Measurements from ENCODE around the gene SLC39A11.
"Not testable (repeated sequence)": the region's sequence is repeated elsewhere in the genome, so short reads cannot be mapped to it uniquely, and the experiment has no call there.

Gene SLC39A11

GRCh38 chr17:72734613-72735012, 357.9 kb downstream of the SLC39A11 start:
- no peak for DNase-seq

GRCh38 chr17:72733619-72734282, 358.7 kb downstream of the SLC39A11 start:
- no peak for DNase-seq

- DNase-seq = no peak
Observed at GRCh38 chr17:72732893-72733618, 359.4 kb downstream of the SLC39A11 start.

DNA sequence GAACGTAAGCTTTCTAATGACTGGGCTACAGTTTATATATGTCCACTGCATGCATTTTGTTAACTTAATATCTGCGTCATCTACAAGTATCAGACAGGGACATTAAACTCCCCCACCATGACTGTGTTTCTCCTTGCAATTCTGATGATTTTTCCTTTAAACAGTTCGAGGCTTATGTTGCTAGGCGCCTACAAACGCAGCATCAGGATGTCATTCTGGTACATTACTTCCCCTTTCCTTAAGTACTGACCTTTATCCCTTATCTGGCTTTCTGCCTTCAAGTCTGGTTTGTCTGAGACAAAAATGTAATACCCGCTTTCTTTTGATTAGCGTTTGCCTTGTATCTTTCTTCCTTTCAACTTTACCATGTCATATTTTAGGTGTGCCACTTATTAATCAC, 362.4 kb downstream of the SLC39A11 start:
- DNase-seq = no peak

DNA sequence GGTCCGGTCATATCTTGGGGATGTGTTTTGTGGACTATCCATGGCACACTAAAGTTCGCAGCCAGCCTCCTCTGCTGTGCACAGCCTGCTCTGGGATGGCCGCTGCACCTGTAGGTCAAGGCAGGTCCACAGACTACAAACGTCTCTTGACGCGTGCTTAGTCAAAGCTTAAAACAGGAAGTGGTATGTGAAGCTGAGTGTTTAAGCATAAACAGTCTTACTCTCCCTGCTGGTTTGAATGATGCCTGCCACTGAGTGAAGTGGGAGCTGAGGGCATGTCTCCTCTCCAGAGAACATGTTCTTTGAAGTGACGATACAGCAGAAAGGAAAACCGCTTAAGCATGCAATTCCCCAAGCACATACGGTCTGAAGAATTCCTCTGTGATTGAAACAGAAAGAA, 365.6 kb downstream of the SLC39A11 start:
- no peak for DNase-seq

- peak; percentile 75 to 76 for DNase-seq
Observed at GRCh38 chr17:72725433-72726068, 366.9 kb downstream of the SLC39A11 start.

- DNase-seq = no peak
Observed at GRCh38 chr17:72724267-72724666, 368.2 kb downstream of the SLC39A11 start.

- no peak for DNase-seq
Observed at GRCh38 chr17:72723711-72724110, 368.8 kb downstream of the SLC39A11 start.

DNA sequence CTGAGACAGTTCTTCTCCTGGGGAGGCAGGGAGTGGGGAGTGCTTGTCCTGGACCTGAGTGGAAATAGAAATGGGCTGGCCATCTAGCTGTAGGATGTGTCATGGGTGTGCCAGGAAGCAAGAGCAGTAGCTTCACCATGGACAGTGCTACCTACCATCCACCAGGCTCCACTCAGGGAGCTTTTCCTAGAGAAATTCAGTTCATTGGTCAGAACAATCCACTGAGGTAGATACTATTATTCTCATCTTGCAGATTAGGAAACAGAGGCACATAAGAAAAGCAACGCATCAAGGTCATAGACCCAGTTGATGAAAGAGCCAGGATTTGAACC, 372.0 kb downstream of the SLC39A11 start:
- DNase-seq = no peak

DNA sequence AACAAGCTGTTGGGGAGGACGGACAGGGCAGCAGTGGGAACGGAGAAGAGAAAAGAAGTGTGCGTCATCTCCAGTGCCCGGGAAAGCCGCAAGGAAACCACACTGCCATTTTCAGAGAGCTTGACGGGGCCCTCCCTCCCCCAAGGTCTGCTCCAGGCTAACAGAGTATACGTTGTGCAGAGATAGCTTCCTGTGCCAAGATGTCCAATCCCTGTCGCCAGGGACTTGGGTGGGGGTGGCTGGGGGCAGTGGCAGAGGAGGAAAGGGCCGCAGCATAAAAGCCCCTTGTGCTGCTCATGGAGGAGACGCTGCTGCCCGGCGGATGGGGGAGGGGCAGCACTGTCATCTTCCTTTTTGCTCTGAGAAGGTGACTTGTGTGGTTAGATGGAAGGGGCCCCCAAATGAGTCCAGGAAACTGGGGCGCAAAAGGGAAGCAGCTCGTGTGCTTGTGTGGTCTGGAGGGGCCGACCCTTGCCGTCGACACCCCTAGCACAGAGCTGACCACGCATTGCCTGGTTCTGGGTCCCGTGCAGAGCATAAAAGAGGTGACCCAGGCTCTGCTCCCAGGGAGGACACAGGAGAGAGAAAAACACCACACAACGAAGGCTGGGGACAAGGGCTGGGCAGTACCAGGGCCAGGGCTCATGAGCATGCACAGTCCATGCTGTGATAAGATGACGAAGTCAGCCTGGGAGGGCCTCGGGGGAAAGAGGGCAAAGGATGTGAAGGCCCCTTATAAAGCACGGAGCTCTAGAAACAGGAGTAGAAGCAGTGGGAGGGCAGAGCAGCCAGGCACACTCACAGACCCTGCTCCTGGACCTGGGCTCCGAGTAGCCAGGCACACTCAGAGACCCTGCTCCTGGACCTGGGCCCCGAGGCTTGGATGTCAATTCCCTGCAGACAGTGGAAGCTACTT, 372.7 kb downstream of the SLC39A11 start:
- no peak for DNase-seq

GRCh38 chr17:72719206-72719577, 373.3 kb downstream of the SLC39A11 start:
- DNase-seq = no peak

GRCh38 chr17:72717676-72718075, 374.8 kb downstream of the SLC39A11 start:
- no peak for DNase-seq

DNA sequence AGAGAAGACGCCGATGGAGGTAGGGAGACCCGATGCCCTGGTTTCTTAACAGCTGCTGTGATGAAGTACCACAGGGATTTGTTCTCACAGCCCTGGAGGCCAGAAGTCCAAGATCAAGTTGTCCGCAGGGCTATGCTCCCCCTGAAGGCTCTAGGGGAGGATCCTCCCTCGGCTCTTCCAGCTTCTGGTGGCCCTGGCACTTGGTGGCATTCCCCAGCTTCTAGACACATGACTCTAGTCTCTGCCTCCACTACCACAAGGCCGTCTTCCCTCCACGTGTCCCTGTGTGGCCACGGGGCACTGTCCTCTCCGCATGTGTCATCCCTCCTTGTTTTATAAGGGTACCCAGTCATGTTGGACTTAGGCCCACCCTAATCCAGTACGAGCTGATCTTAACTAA, 375.2 kb downstream of the SLC39A11 start:
- DNase-seq = no peak

DNA sequence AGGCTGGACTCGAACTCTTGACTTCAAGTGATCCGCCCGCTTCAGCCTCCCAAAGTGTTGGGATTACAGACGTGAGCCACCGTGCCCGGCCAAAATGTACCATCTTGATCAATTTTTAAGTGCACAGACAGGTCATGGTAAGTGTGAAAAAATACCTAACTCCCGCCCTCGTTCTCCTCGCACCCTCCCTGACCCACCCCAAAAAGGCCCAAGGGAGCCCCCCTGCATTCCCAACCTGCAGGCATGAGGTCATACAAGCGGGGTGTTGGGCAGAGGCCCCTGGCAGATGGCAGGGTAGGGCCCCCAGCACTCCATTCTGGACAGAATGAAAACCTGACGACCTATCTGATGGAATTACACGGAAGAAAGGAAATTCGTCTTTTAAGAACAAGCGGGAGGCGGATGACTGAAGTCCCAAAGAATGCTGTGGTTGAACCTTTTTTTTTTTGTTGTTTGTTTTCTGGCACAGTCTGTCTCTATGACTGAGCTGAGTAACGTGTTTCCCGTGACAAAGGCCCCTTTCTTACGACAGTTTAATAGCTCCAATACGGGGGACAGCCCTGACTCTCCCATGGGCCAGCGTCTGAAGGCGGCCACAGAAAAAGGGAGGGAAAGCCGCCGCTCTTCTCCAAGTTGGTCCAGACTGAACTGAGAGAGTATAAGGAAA, 376.4 kb downstream of the SLC39A11 start:
- DNase-seq = no peak

DNA sequence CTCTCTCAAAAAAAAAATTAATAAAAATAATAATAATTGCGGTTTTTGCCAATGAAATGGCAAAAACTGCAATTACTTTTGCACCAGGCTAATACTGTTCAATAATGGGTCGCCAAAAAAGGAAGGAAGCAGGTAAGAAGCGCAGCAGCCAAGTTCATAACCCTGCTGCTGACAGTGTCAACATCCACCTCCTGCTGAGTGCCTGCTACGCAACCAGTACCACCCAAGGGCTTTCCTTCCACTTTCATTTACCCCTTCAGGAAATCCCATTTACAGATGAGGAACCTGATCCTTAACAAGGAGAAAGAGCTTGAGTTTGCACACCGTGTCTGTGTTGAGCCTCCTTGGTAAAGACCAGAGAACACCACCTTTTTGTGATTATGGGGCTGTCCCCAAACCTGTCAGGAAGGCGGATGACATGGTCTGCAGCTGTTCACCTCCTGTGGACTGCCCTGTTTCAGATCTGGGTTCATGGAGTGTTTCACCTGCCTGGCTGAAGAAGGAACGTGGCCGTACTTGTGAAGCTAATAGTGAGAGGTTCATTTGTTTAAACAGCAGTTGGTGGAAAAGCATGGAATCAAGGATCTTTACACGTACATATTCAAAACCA, 378.0 kb downstream of the SLC39A11 start:
- peak; percentile 17 to 80 for DNase-seq

DNA sequence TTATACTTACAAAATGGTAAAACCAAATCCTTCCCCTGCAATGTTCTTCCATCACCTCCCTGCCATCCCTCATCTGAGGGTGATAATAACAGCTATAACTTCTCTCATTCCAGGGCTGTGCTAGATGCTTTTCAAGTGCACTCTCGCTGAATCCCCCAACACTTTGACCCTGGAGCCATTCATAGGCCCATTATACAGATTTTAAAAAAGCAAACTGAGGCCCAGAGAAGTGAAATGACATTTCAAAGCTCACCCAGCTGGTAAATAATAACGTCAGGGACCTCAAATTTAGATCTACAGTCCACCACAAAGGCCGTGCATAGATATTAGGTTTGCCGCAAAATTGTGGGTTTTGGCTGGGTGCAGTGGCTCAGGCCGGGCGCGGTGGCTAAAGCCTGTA, 378.8 kb downstream of the SLC39A11 start:
- no peak for DNase-seq

- no peak for DNase-seq
Observed at GRCh38 chr17:72711521-72712310, 380.8 kb downstream of the SLC39A11 start.

- no peak for DNase-seq
Observed at GRCh38 chr17:72710834-72711233, 381.7 kb downstream of the SLC39A11 start.

GRCh38 chr17:72710202-72710601, 382.3 kb downstream of the SLC39A11 start:
- no peak for DNase-seq

DNA sequence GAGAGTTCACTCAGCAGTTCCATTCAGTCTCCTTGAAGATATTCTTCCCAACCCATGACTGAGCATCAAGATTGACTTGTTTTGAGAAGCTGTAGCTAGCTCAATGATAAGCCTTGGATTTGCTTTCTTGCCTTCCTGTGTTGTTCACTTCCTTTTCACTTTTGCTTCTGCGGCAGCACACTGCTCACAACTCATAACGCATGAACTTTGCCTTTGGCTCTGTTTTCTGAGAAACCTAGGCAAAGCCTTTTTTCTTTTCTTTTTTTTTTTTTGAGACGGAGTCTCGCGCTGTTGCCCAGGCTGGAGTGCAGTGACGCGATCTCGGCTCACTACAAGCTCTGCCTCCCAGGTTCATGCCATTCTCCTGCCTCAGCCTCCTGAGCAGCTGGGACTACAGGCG, 383.8 kb downstream of the SLC39A11 start:
- DNase-seq = not testable (repeated sequence)

DNA sequence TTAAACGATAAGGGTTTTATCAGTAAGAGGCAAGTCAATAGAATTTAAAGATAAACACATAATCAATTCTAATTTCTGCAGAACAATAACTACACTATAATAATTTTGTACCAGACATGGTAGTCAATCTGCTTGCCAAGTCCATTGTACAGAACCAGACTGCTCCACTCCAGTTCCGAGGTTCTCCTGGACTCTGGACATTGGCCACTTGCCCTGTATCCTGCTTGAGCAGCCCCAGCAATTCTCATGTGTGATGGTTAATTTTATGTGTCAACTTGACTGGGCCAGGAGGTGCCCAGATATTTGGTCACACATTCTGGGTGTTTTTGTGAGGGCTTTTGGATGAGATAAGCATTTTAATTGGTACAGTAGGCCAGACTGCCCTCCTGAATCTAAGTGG, 384.6 kb downstream of the SLC39A11 start:
- no peak for DNase-seq
